Testis (tissue), 3 donors: ENCODE data around the gene NOM1. TPM values are rescaled to one million over a fixed set of nuclear protein-coding genes. Genes with fewer than 3 reads are reported as not detected.
"Not testable (repeated sequence)": the region's sequence is repeated elsewhere in the genome, so short reads cannot be mapped to it uniquely, and the experiment has no call there.

Source experiments
- DNase-seq: peaks from one replicate; pipeline ENCODE4 v3.0.0-alpha.2; 2019
- H3K27ac ChIP-seq, 2 donors: fragments of 200-600 bp; sonication (generic); one replicate each; pipeline ENCODE4 v1.5.1; 2019
- H3K27me3 ChIP-seq: fragments of 200-600 bp; sonication (generic); one replicate; pipeline ENCODE4 v1.5.1; 2019
- H3K36me3 ChIP-seq: fragments of 200-600 bp; sonication (generic); one replicate; pipeline ENCODE4 v1.5.1; 2017; ENCODE audit warnings: low read depth; ENCODE audit errors: missing control alignments
- H3K4me1 ChIP-seq: fragments of 200-600 bp; sonication (generic); one replicate; pipeline ENCODE4 v1.5.1; 2019
- H3K4me3 ChIP-seq, 2 donors: fragments of 200-600 bp; sonication (generic); one replicate each; pipeline ENCODE4 v1.5.1; 2017 to 2019
- H3K9me3 ChIP-seq: fragments of 200-600 bp; sonication (generic); one replicate; pipeline ENCODE4 v1.5.1; 2017
- CTCF ChIP-seq, 3 experiments: fragments of 450-650 bp in 2 of 3; fragments of 200-600 bp in 1 of 3; sonication (generic) in 1 of 3; IDR thresholded peaks; one replicate each; pipeline ENCODE4 v1.5.1; 2016 to 2019; ENCODE audit warnings: antibody characterized with exemption in 3 of 3, mild to moderate bottlenecking in 2 of 3, moderate library complexity in 1 of 3
- POLR2A ChIP-seq: fragments of 450-650 bp; IDR thresholded peaks from one replicate; pipeline ENCODE4 v1.6.1; 2017; ENCODE audit warnings: antibody characterized with exemption, mild to moderate bottlenecking, moderate library complexity
- WGBS, 2 donors: methylation state at CpG; one replicate each; pipeline ENCODE4 v1.1.5; 2018; 5-methylcytosine and 5-hydroxymethylcytosine counted together
- intact Hi-C: fragments of 100-400 bp; cut with DNase I; formaldehyde crosslinking; loops from one replicate; pipeline ENCODE4 v1.15.1; 2023; ENCODE audit warnings: low total_unique reads
- polyA plus RNA-seq: library from polyadenylated mRNA; stranded (reverse); fragments of 350-450 nt; fragmentation: Illumina TruSeq; extraction: RNeasy Lipid Tissue Mini Kit (QIAGEN cat#74804); gene quantifications from one replicate; pipeline ENCODE4 v1.2.3, GENCODE V29; 2014; ENCODE audit warnings: low read depth, low replicate concordance; ENCODE audit not compliant: insufficient read depth
- total RNA-seq, 2 donors: library from RNA; depleted of rRNA; stranded (reverse); fragments of >200 nt; gene quantifications; one replicate each; pipeline ENCODE4 v1.2.3, GENCODE V29; 2016

Gene NOM1
- total and polyA plus RNA-seq, 3 donors from 2014 or later = 20.2 to 47.1 (median 42.8) TPM

- Histone ChIP-seq H3K9me3 (no peaks in the 10 kb centered on the region), H3K27ac (no peak overlapping the region), H3K27me3 (no peaks in the 10 kb centered on the region), H3K4me1 (no peaks in the 10 kb centered on the region), H3K4me3 (no peak overlapping the region), H3K36me3 (no peaks in the 10 kb centered on the region)
- TF ChIP-seq CTCF (IDR thresholded peaks at IDR 0.05) = no peak
- no peak for TF ChIP-seq POLR2A
- DNase-seq = no peak
- 86 to 88% methylated on average over 7 of the region's 7 CpGs for WGBS, 2 donors
- intact Hi-C loops = no loop called here
Observed at GRCh38 chr7:156935250-156935649, 14.3 kb upstream of the NOM1 start.

- H3K9me3 ChIP-seq, H3K27ac ChIP-seq, H3K36me3 ChIP-seq, H3K4me1 ChIP-seq, DNase-seq, H3K27me3 ChIP-seq, H3K4me3 ChIP-seq, intact Hi-C loops: not testable (repeated sequence)
- 80 to 85% methylated on average over 3 of the region's 3 CpGs for WGBS, 2 donors
Observed at GRCh38 chr7:156936766-156937165, 12.7 kb upstream of the NOM1 start.

GRCh38 chr7:156940421-156941122, 8.9 kb upstream of the NOM1 start:
- DNase-seq = no peak
- Histone ChIP-seq H3K27me3 (no peaks in the 10 kb centered on the region), H3K27ac (no peak overlapping the region), H3K4me3 (peak overlapping the region in 1 of 2 donors; percentile 31), H3K9me3 (no peaks in the 10 kb centered on the region), H3K4me1 (no peaks in the 10 kb centered on the region), H3K36me3 (no peaks in the 10 kb centered on the region)
- 82% methylated on average over 57 of the region's 57 CpGs for WGBS, 2 donors
- intact Hi-C loops = no loop called here
- TF ChIP-seq POLR2A (no peak), CTCF (IDR thresholded peaks at IDR 0.05) (no peak)

GRCh38 chr7:156941393-156942182, 7.9 kb upstream of the NOM1 start:
- H3K27ac ChIP-seq = no peak overlapping the region

More at GRCh38 chr7:156941393-156942182, 7.9 kb upstream of the NOM1 start:
- no peak for DNase-seq
- Histone ChIP-seq H3K36me3 (no peaks in the 10 kb centered on the region), H3K4me3 (no peak overlapping the region), H3K9me3 (no peaks in the 10 kb centered on the region), H3K27me3 (no peaks in the 10 kb centered on the region), H3K4me1 (no peaks in the 10 kb centered on the region)
- intact Hi-C loops = no loop called here
- WGBS, 2 donors = 77 to 80% methylated on average over 90 to 92 of the region's 92 CpGs
- TF ChIP-seq CTCF (IDR thresholded peaks at IDR 0.05) (no peak), POLR2A (no peak)
